Mesendoderm (in vitro differentiated cells): ENCODE data around the gene TYROBP.
A peak's percentile ranks its signal among the peaks of the same experiment; 100 is the strongest.

Experiments used
- DNase-seq: peaks from one replicate; pipeline ENCODE4 v3.0.0; 2013
- H2AK5ac ChIP-seq: 2 replicates; pipeline ENCODE4 v1.6.1; 2013; ENCODE audit warnings: low read length, inconsistent platforms
- H2BK120ac ChIP-seq: 2 replicates; pipeline ENCODE4 v1.6.1; 2013; ENCODE audit warnings: low read depth, mild to moderate bottlenecking, low read length, moderate library complexity, mixed read lengths
- H2BK15ac ChIP-seq: replicated peaks from 2 replicates; pipeline ENCODE4 v1.6.1; 2013; ENCODE audit warnings: low read depth, mild to moderate bottlenecking, moderate library complexity
- H2BK5ac ChIP-seq: 2 replicates; pipeline ENCODE4 v1.6.1; 2013; ENCODE audit warnings: low read length, inconsistent platforms
- H3K18ac ChIP-seq: 2 replicates; pipeline ENCODE4 v1.6.1; 2013; ENCODE audit warnings: mild to moderate bottlenecking, low read length, mixed read lengths
- H3K23ac ChIP-seq: one replicate; pipeline ENCODE4 v1.6.1; 2013; ENCODE audit warnings: low read length
- H3K27ac ChIP-seq: 2 replicates; pipeline ENCODE4 v1.5.1; 2013; ENCODE audit warnings: low read depth, mild to moderate bottlenecking, inconsistent platforms, low read length, moderate library complexity
- H3K27me3 ChIP-seq: 2 replicates; pipeline ENCODE4 v1.6.1; 2013; ENCODE audit warnings: low read length, control low read depth, mild to moderate bottlenecking, inconsistent platforms; ENCODE audit not compliant: insufficient read depth, poor library complexity
- H3K36me3 ChIP-seq: 2 replicates; pipeline ENCODE4 v1.6.1; 2013; ENCODE audit warnings: low read length, inconsistent platforms; ENCODE audit not compliant: control insufficient read depth, insufficient read depth
- H3K4ac ChIP-seq: one replicate; pipeline ENCODE4 v1.6.1; 2013; ENCODE audit warnings: low read depth, mild to moderate bottlenecking, low read length, moderate library complexity
- H3K4me1 ChIP-seq: 2 replicates; pipeline ENCODE4 v1.6.1; 2013; ENCODE audit warnings: low read depth, low read length, inconsistent platforms; ENCODE audit not compliant: control insufficient read depth
- H3K4me2 ChIP-seq: 2 replicates; pipeline ENCODE4 v1.6.1; 2013; ENCODE audit warnings: low read length
- H3K4me3 ChIP-seq: 2 replicates; pipeline ENCODE4 v1.5.1; 2013; ENCODE audit warnings: mild to moderate bottlenecking, low read length
- H3K56ac ChIP-seq: one replicate; pipeline ENCODE4 v1.6.1; 2013; ENCODE audit warnings: low read length
- H3K79me1 ChIP-seq: 2 replicates; pipeline ENCODE4 v1.6.1; 2013; ENCODE audit warnings: low read length, inconsistent platforms
- H3K79me2 ChIP-seq: 2 replicates; pipeline ENCODE4 v1.6.1; 2013; ENCODE audit warnings: mild to moderate bottlenecking, low read length; ENCODE audit not compliant: control insufficient read depth, insufficient read depth
- H3K9ac ChIP-seq: 2 replicates; pipeline ENCODE4 v1.6.1; 2013; ENCODE audit warnings: low read length, inconsistent platforms
- H4K5ac ChIP-seq: one replicate; pipeline ENCODE4 v1.6.1; 2013; ENCODE audit warnings: low read length
- H4K8ac ChIP-seq: one replicate; pipeline ENCODE4 v1.6.1; 2013; ENCODE audit warnings: low read depth, mild to moderate bottlenecking, control low read depth, low read length, moderate library complexity
- WGBS: extraction: QIAGEN DNeasy Blood & Tissue Kit; methylation state at CpG from one replicate; pipeline ENCODE4 v1.1.7; 2013; ENCODE audit warnings: low lambda C conversion rate, missing lambda C conversion rate; ENCODE audit not compliant: insufficient coverage; ENCODE audit errors: extremely low coverage; 5-methylcytosine and 5-hydroxymethylcytosine counted together

The TYROBP gene

GRCh38 chr19:35879770-35880317, 28.3 kb downstream of the TYROBP start:
- no peak overlapping the region for H4K8ac ChIP-seq
- H3K9ac ChIP-seq = no peak overlapping the region
- H3K56ac ChIP-seq = no peak overlapping the region
- no CpG with 5 or more reads among the region's 28 CpGs for WGBS
- H3K36me3 ChIP-seq = no peaks in the 10 kb centered on the region
- H4K5ac ChIP-seq = no peak overlapping the region
- no peak overlapping the region for H3K4ac ChIP-seq
- no peak overlapping the region for H3K23ac ChIP-seq
- H3K4me2 ChIP-seq = no peak overlapping the region
- no peak overlapping the region for H2BK15ac ChIP-seq
- H3K27me3 ChIP-seq = no peaks in the 10 kb centered on the region
- no peaks in the 10 kb centered on the region for H3K79me1 ChIP-seq
- H3K27ac ChIP-seq = no peak overlapping the region
- H3K79me2 ChIP-seq = no peaks in the 10 kb centered on the region
- DNase-seq = peak; percentile 93
- H3K4me3 ChIP-seq = no peak overlapping the region
- no peak overlapping the region for H3K18ac ChIP-seq
- H3K4me1 ChIP-seq = no peaks in the 10 kb centered on the region
- H2BK120ac ChIP-seq = no peak overlapping the region
- H2AK5ac ChIP-seq = no peak overlapping the region
- H2BK5ac ChIP-seq = no peak overlapping the region

DNA sequence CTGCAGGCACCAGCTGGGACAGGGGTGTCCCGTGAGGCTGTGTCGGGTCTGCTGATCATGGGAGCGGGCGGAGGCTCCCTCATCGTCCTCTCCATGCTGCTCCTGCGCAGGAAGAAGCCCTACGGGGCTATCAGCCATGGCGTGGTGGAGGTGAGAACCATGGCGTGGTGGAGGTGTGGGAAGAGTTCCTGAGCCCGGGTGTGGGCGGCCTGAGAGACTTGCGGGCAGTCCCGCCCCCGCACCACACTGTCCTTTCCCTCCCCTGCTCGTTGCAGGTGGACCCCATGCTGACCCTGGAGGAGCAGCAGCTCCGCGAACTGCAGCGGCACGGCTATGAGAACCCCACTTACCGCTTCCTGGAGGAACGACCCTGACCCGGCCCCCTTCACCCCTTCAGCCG, 29.0 kb downstream of the TYROBP start:
- no peak overlapping the region for H3K4ac ChIP-seq

GRCh38 chr19:35874392-35874930, 33.6 kb downstream of the TYROBP start:
- H3K4me3 ChIP-seq = no peak overlapping the region
- no peak overlapping the region for H3K9ac ChIP-seq
- no peak overlapping the region for H3K27ac ChIP-seq
- no peak overlapping the region for H3K56ac ChIP-seq
- no peaks in the 10 kb centered on the region for H3K4me1 ChIP-seq
- DNase-seq = no peak
- H3K79me2 ChIP-seq = no peaks in the 10 kb centered on the region
- no peak overlapping the region for H2BK120ac ChIP-seq
- H4K8ac ChIP-seq = no peak overlapping the region
- H2BK5ac ChIP-seq = no peak overlapping the region
- H2AK5ac ChIP-seq = no peak overlapping the region
- H3K4ac ChIP-seq = no peak overlapping the region
- H3K4me2 ChIP-seq = no peak overlapping the region
- H3K23ac ChIP-seq = no peak overlapping the region
- H3K79me1 ChIP-seq = no peaks in the 10 kb centered on the region
- no peaks in the 10 kb centered on the region for H3K36me3 ChIP-seq
- H4K5ac ChIP-seq = no peak overlapping the region
- no CpG with 5 or more reads among the region's 32 CpGs for WGBS
- no peaks in the 10 kb centered on the region for H3K27me3 ChIP-seq
- no peak overlapping the region for H2BK15ac ChIP-seq
- H3K18ac ChIP-seq = no peak overlapping the region

More for the DNA sequence above, 29.0 kb downstream of the TYROBP start:
- no peak overlapping the region for H2BK15ac ChIP-seq
- H4K5ac ChIP-seq = no peak overlapping the region
- no peaks in the 10 kb centered on the region for H3K79me1 ChIP-seq
- H3K18ac ChIP-seq = no peak overlapping the region
- no peaks in the 10 kb centered on the region for H3K36me3 ChIP-seq
- no peak overlapping the region for H3K9ac ChIP-seq
- H3K4me3 ChIP-seq = no peak overlapping the region
- H4K8ac ChIP-seq = no peak overlapping the region
- no peaks in the 10 kb centered on the region for H3K4me1 ChIP-seq
- no peak overlapping the region for H3K23ac ChIP-seq
- WGBS = no CpG with 5 or more reads among the region's 23 CpGs
- no peak overlapping the region for H3K27ac ChIP-seq
- H2BK5ac ChIP-seq = no peak overlapping the region
- DNase-seq = no peak
- no peak overlapping the region for H2AK5ac ChIP-seq
- no peak overlapping the region for H3K56ac ChIP-seq
- H3K79me2 ChIP-seq = no peaks in the 10 kb centered on the region
- H3K27me3 ChIP-seq = no peaks in the 10 kb centered on the region
- H2BK120ac ChIP-seq = no peak overlapping the region
- H3K4me2 ChIP-seq = no peak overlapping the region

DNA sequence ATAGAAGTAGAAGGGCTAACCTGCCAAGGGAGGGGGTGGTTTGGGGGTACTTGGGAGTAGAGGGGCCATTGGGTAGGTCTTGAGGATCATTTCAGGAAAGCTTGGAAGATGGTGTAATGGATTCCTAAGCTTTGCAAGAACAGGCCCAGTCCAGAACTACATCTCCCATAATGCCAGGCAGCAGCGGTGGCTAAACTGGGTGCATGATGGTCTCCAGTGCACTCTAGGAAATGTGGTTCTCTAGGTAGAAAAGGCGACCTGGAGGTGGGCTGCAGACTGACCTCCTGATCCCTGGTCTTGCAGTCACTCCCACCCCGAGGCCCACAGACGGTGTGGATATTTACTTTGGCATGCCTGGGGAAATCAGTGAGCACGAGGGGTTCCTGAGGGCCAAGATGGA, 35.9 kb downstream of the TYROBP start:
- no peak overlapping the region for H3K56ac ChIP-seq
- no CpG with 5 or more reads among the region's 5 CpGs for WGBS
- peaks cover 4% of the 10 kb centered on the region for H3K4me1 ChIP-seq
- no peak overlapping the region for H4K5ac ChIP-seq
- H3K79me2 ChIP-seq = no peaks in the 10 kb centered on the region
- H3K4ac ChIP-seq = no peak overlapping the region
- H3K27ac ChIP-seq = no peak overlapping the region
- H2BK120ac ChIP-seq = no peak overlapping the region
- H3K9ac ChIP-seq = no peak overlapping the region
- H3K4me3 ChIP-seq = no peak overlapping the region
- H2AK5ac ChIP-seq = no peak overlapping the region
- no peak overlapping the region for H2BK5ac ChIP-seq
- H3K23ac ChIP-seq = no peak overlapping the region
- no peak overlapping the region for H4K8ac ChIP-seq
- no peaks in the 10 kb centered on the region for H3K27me3 ChIP-seq
- H3K36me3 ChIP-seq = no peaks in the 10 kb centered on the region
- H2BK15ac ChIP-seq = no peak overlapping the region
- peak; percentile 49 for DNase-seq
- no peak overlapping the region for H3K18ac ChIP-seq
- no peak overlapping the region for H3K4me2 ChIP-seq
- H3K79me1 ChIP-seq = no peaks in the 10 kb centered on the region

DNA sequence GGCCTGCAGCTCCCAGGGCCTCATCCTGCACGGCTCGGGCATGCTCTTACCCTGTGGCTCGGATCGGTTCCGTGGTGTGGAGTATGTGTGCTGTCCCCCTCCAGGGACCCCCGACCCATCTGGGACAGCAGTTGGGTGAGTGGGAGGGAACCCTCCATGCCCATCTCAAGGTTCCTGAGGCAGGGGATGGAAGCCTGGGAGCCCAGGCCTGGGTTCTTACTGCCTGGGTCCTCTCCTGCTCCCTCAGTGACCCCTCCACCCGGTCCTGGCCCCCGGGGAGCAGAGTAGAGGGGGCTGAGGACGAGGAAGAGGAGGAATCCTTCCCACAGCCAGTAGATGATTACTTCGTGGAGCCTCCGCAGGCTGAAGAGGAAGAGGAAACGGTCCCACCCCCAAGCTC, 36.5 kb downstream of the TYROBP start:
- no peak overlapping the region for H2AK5ac ChIP-seq
- H3K4me1 ChIP-seq = peaks cover 4% of the 10 kb centered on the region
- no peak overlapping the region for H2BK120ac ChIP-seq
- no peak overlapping the region for H3K4me2 ChIP-seq
- no peak overlapping the region for H3K23ac ChIP-seq
- no peaks in the 10 kb centered on the region for H3K79me2 ChIP-seq
- H3K79me1 ChIP-seq = no peaks in the 10 kb centered on the region
- no peaks in the 10 kb centered on the region for H3K27me3 ChIP-seq
- H4K5ac ChIP-seq = no peak overlapping the region
- WGBS = no CpG with 5 or more reads among the region's 12 CpGs
- H4K8ac ChIP-seq = no peak overlapping the region
- no peak overlapping the region for H3K18ac ChIP-seq
- no peak for DNase-seq
- no peak overlapping the region for H3K9ac ChIP-seq
- H3K27ac ChIP-seq = no peak overlapping the region
- H3K4me3 ChIP-seq = no peak overlapping the region
- no peak overlapping the region for H2BK15ac ChIP-seq
- H3K4ac ChIP-seq = no peak overlapping the region
- H3K36me3 ChIP-seq = no peaks in the 10 kb centered on the region
- H3K56ac ChIP-seq = no peak overlapping the region
- no peak overlapping the region for H2BK5ac ChIP-seq

DNA sequence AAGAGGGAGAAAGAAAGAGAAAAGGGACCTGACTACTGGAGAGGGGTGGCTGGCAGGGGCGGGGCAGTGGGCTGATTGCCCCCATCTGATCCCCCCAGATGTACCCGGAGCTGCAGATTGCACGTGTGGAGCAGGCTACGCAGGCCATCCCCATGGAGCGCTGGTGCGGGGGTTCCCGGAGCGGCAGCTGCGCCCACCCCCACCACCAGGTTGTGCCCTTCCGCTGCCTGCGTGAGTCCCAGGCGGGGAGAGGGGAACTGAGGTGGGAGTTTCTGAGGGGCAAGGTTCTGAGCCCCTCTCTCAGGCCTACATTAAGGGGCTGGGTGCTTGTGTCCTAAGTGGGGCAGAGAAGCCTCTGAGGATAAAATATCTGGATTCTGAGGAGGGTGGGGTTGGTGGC, 37.3 kb downstream of the TYROBP start:
- Histone ChIP-seq H3K56ac (no peak overlapping the region), H3K23ac (no peak overlapping the region), H3K36me3 (no peaks in the 10 kb centered on the region), H3K27ac (no peak overlapping the region), H2BK120ac (no peak overlapping the region), H3K4ac (no peak overlapping the region), H3K4me2 (no peak overlapping the region), H4K5ac (no peak overlapping the region), H3K4me3 (no peak overlapping the region), H3K4me1 (peaks cover 4% of the 10 kb centered on the region), H2BK5ac (no peak overlapping the region), H3K27me3 (no peaks in the 10 kb centered on the region), H3K9ac (no peak overlapping the region), H2BK15ac (no peak overlapping the region), H4K8ac (no peak overlapping the region), H2AK5ac (no peak overlapping the region), H3K79me2 (no peaks in the 10 kb centered on the region), H3K18ac (no peak overlapping the region), H3K79me1 (no peaks in the 10 kb centered on the region)
- no peak for DNase-seq
- no CpG with 5 or more reads among the region's 12 CpGs for WGBS
